ENCODE data around the gene PGLYRP4. TPM values are rescaled to one million over a fixed set of nuclear protein-coding genes. Genes with fewer than 3 reads are reported as not detected.

PGLYRP4 gene
- total RNA-seq (2022; extraction: Qiagen RNA extraction; ENCODE audit: low read depth), result not detected in 5 replicates

GRCh38 chr1:153348511-153349362 is at the start of gene PGLYRP4:
Gene PGLYRP4, minus strand, starts transcription at chr1:153348841. Its CDS starts 909 bp downstream, at chr1:153347932.

GRCh38 chr1:153390938-153391710 is 42.5 kb upstream of the PGLYRP4 start, which contains the start of gene S100A8:
Gene S100A8, minus strand, starts transcription at chr1:153391073. Its CDS starts 538 bp downstream, at chr1:153390535.

GRCh38 chr1:153375511-153375910 is 26.9 kb upstream of the PGLYRP4 start, which contains the start of gene S100A12:
Gene S100A12, minus strand, starts transcription at chr1:153375621. Its CDS starts 1,029 bp downstream, at chr1:153374592.

GRCh38 chr1:153357853-153358690 is 9.4 kb upstream of the PGLYRP4 start, which contains the start of gene S100A9:
Gene S100A9, plus strand, starts transcription at chr1:153357854. Its CDS starts 430 bp downstream, at chr1:153358284.

GRCh38 chr1:153312570-153313186 is 36.0 kb downstream of the PGLYRP4 start, which contains the start of gene PGLYRP3:
Gene PGLYRP3, minus strand, starts transcription at chr1:153312952. Its CDS starts 2,287 bp downstream, at chr1:153310665.

Other genes with a start within 250 kb of the PGLYRP4 start
- not detected in 5 replicates for gene SPRR2F, start 235.3 kb downstream of the PGLYRP4 start, total RNA-seq (2022; extraction: Qiagen RNA extraction; ENCODE audit: low read depth)
- gene SPRR2G, start 198.0 kb downstream of the PGLYRP4 start, total RNA-seq (2022; extraction: Qiagen RNA extraction; ENCODE audit: low read depth), result not detected in 5 replicates
- gene LELP1, start 145.4 kb downstream of the PGLYRP4 start, total RNA-seq (2022; extraction: Qiagen RNA extraction; ENCODE audit: low read depth), result not detected in 5 replicates
- not detected in 5 replicates for gene PRR9, start 131.3 kb downstream of the PGLYRP4 start, total RNA-seq (2022; extraction: Qiagen RNA extraction; ENCODE audit: low read depth)
- not detected in 5 replicates for gene LORICRIN, start 89.2 kb downstream of the PGLYRP4 start, total RNA-seq (2022; extraction: Qiagen RNA extraction; ENCODE audit: low read depth)
- gene PGLYRP3, start 35.9 kb downstream of the PGLYRP4 start, total RNA-seq (2022; extraction: Qiagen RNA extraction; ENCODE audit: low read depth), result not detected in 5 replicates
- gene S100A9, start 9.0 kb upstream of the PGLYRP4 start, total RNA-seq (2022; extraction: Qiagen RNA extraction; ENCODE audit: low read depth), result 0.59 to 1.1 TPM (median 0.65 TPM) in 3 of 5 replicates, not detected in the others
- not detected in 5 replicates for gene S100A12, start 26.8 kb upstream of the PGLYRP4 start, total RNA-seq (2022; extraction: Qiagen RNA extraction; ENCODE audit: low read depth)
- gene S100A8, start 42.2 kb upstream of the PGLYRP4 start, total RNA-seq (2022; extraction: Qiagen RNA extraction; ENCODE audit: low read depth), result not detected in 5 replicates
- not detected in 5 replicates for gene S100A7A, start 67.7 kb upstream of the PGLYRP4 start, total RNA-seq (2022; extraction: Qiagen RNA extraction; ENCODE audit: low read depth)
- not detected in 5 replicates for gene S100A7, start 111.8 kb upstream of the PGLYRP4 start, total RNA-seq (2022; extraction: Qiagen RNA extraction; ENCODE audit: low read depth)
- 3,123 to 3,674 TPM (median 3,479 TPM) in 5 replicates for gene S100A6, start 187.2 kb upstream of the PGLYRP4 start, total RNA-seq (2022; extraction: Qiagen RNA extraction; ENCODE audit: low read depth)
- 0.65 to 1.2 TPM (median 0.79 TPM) in 5 replicates for gene S100A5, start 192.1 kb upstream of the PGLYRP4 start, total RNA-seq (2022; extraction: Qiagen RNA extraction; ENCODE audit: low read depth)
- 1,624 to 1,839 TPM (median 1,665 TPM) in 5 replicates for gene S100A4, start 197.0 kb upstream of the PGLYRP4 start, total RNA-seq (2022; extraction: Qiagen RNA extraction; ENCODE audit: low read depth)
- gene S100A3, start 200.4 kb upstream of the PGLYRP4 start, total RNA-seq (2022; extraction: Qiagen RNA extraction; ENCODE audit: low read depth), result 88.7 to 106 TPM (median 92.8 TPM) in 5 replicates
- gene S100A2, start 217.0 kb upstream of the PGLYRP4 start, total RNA-seq (2022; extraction: Qiagen RNA extraction; ENCODE audit: low read depth), result 20.0 to 26.2 TPM (median 24.5 TPM) in 5 replicates

Data from A549 treated with CpdA at 1 μM for 4 hours (cell line).